ENCODE data around the gene CLEC7A. TPM values are rescaled to one million over a fixed set of nuclear protein-coding genes. Genes with fewer than 3 reads are reported as not detected.

Gene CLEC7A
- total and polyA plus RNA-seq, 7 experiments from 2014 or later = 1.5 to 121 (median 7.2) TPM; not detected in 3

DNA sequence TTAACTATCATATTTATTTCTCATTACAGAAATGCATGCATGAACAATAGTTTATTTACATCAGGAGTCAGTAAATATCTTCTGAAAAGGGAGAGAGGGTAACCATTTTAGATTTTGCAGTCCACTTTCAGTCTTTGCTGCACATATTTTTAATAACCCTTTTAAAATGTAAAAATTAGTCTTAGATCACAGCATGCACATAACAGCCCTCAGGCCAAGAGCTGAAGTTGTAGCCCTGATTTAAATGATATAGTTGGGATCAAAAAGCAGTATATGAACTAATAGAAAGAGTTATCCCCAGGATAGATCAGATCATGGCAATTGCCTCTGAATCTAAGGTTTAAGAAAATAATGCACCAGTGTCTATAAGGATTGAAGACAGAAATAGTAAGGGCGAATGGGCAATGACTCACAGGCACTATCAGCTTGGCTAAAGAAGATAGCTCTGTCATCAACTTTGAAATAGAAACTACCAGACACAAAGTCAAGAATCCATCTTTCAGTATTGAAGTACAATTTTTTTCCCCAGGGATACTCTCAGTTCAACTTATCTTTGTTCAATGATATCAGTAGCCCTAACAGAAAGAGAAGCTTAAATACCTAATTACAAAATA is 13.1 kb upstream of the CLEC7A start:
- POLR2A ChIA-PET = interaction anchor here (0.5 kb wide), 1 partner anchor 384 kb away, joined by 3 read pairs; no protein-coding TSS in a partner anchor
- intact Hi-C loops (cut with micrococcal nuclease) = loop anchor here in 1 of 2 donors (10.0 kb wide), 1 partner anchor 508 kb away; no protein-coding TSS in a partner anchor
- no peak for ATAC-seq
- no peak overlapping the region for H3K27ac Mint-ChIP-seq
- Histone ChIP-seq H3K27ac (ENCODE audit: low read depth, low read length) (no peak overlapping the region), H3K36me3 (ENCODE audit: control insufficient read depth in 2 of 3, insufficient read depth in 3 of 3, low read length in 3 of 3) (no peaks in the 10 kb centered on the region), H3K4me1 (ENCODE audit: control insufficient read depth in 2 of 2, insufficient read depth in 2 of 2, low read length in 2 of 2) (no peaks in the 10 kb centered on the region), H3K9me3 (ENCODE audit: control insufficient read depth in 2 of 3, low read length in 3 of 3) (no peaks in the 10 kb centered on the region), H3K4me3 (ENCODE audit: low read length) (no peak overlapping the region), H3K27me3 (ENCODE audit: control insufficient read depth in 2 of 2, insufficient read depth in 2 of 2, low read length in 2 of 2) (no peaks in the 10 kb centered on the region)
- no peak for DNase-seq
- peaks cover 0 to 5% (median 0%) of the 10 kb centered on the region in 11 donors for H3K9me3 Mint-ChIP-seq
- H3K4me1 Mint-ChIP-seq = peaks cover 0 to 3% (median 0%) of the 10 kb centered on the region in 7 donors
- CTCF ChIA-PET = interaction anchor here (0.6 to 2.0 kb wide), 5 partner anchors 10 to 814 kb away, joined by 3 to 7 read pairs (median 4); no protein-coding TSS in a partner anchor
- peaks cover 0 to 43% (median 0%) of the 10 kb centered on the region in 5 donors for H3K27me3 Mint-ChIP-seq
- no peak overlapping the region for H3K4me3 Mint-ChIP-seq
- H3K36me3 Mint-ChIP-seq = no peaks in the 10 kb centered on the region

- peak; percentile 72 for ATAC-seq
- Histone ChIP-seq H3K9me3 (ENCODE audit: control insufficient read depth in 2 of 3, low read length in 3 of 3) (no peaks in the 10 kb centered on the region), H3K36me3 (ENCODE audit: control insufficient read depth in 2 of 3, insufficient read depth in 3 of 3, low read length in 3 of 3) (no peaks in the 10 kb centered on the region), H3K4me1 (ENCODE audit: control insufficient read depth in 2 of 2, insufficient read depth in 2 of 2, low read length in 2 of 2) (no peaks in the 10 kb centered on the region), H3K27me3 (ENCODE audit: control insufficient read depth in 2 of 2, insufficient read depth in 2 of 2, low read length in 2 of 2) (no peaks in the 10 kb centered on the region), H3K4me3 (ENCODE audit: low read length) (no peak overlapping the region), H3K27ac (ENCODE audit: low read depth, low read length) (no peak overlapping the region)
- intact Hi-C loops (cut with micrococcal nuclease) = loop anchor here (1.0 to 10.0 kb wide), 9 partner anchors 106 to 506 kb away; no protein-coding TSS in a partner anchor
- Mint-ChIP-seq H3K27me3 (peaks cover 0 to 51% (median 0%) of the 10 kb centered on the region in 5 donors), H3K9me3 (peaks cover 0 to 3% (median 0%) of the 10 kb centered on the region in 11 donors), H3K4me1 (peaks cover 0 to 3% (median 0%) of the 10 kb centered on the region in 7 donors), H3K4me3 (no peak overlapping the region), H3K27ac (no peak overlapping the region), H3K36me3 (no peaks in the 10 kb centered on the region)
- ChIA-PET CTCF (interaction anchor here (0.5 to 3.8 kb wide), 14 partner anchors 9 to 469 kb away, joined by 3 to 36 read pairs (median 3); partner anchors contain the start of gene CLEC7A), POLR2A (no interaction called here)
- peak in 7 of 9 donors; percentile 26 to 66 (median 49) for DNase-seq
Measured at GRCh38 chr12:10140001-10140400, 10.0 kb upstream of the CLEC7A start.

DNA sequence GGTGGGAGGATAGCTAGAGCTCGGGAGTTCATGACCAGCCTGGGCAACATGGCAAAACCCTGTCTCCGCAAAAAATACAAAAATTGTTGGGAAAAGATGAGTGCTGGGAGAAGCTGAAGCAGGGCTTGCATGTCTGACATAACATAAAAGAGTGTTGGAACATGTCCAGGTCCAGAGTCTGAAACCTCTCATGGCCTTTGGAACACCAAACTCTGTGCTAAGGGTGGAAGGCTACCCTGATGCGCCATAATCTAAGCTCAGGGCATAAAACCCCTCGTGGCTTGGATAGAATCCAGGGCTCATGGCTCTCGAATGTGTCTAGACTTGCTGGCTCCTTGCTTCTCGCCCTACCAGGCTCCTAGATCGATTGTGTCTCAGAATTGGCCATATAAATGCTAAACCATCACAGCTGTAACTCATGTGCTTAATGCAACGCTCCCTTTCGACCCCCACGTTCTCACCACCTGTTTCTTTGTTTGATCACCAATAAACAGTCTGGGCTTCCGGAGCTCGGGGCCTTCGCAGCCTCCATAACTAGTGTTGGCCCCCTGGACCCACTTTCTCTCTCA is 6.7 kb upstream of the CLEC7A start:
- no peaks in the 10 kb centered on the region for H3K4me1 ChIP-seq (ENCODE audit: control insufficient read depth in 2 of 2, insufficient read depth in 2 of 2, low read length in 2 of 2)
- Mint-ChIP-seq H3K27ac (no peak overlapping the region), H3K36me3 (no peaks in the 10 kb centered on the region), H3K27me3 (peaks cover 0 to 37% (median 4%) of the 10 kb centered on the region in 5 donors), H3K4me3 (no peak overlapping the region), H3K9me3 (no peaks in the 10 kb centered on the region), H3K4me1 (peaks cover 0 to 3% (median 0%) of the 10 kb centered on the region in 7 donors)
- H3K9me3 ChIP-seq (ENCODE audit: control insufficient read depth in 2 of 3, low read length in 3 of 3) = no peaks in the 10 kb centered on the region
- H3K27me3 ChIP-seq (ENCODE audit: control insufficient read depth in 2 of 2, insufficient read depth in 2 of 2, low read length in 2 of 2) = no peaks in the 10 kb centered on the region
- ChIA-PET POLR2A (no interaction called here), CTCF (interaction anchor here (0.7 to 0.9 kb wide), 3 partner anchors 196 to 323 kb away, joined by 3 to 4 read pairs (median 3); no protein-coding TSS in a partner anchor)
- intact Hi-C loops (cut with micrococcal nuclease) = no loop called here
- H3K36me3 ChIP-seq (ENCODE audit: control insufficient read depth in 2 of 3, insufficient read depth in 3 of 3, low read length in 3 of 3) = no peaks in the 10 kb centered on the region
- ATAC-seq (no peak), DNase-seq (no peak)
- H3K27ac ChIP-seq (ENCODE audit: low read depth, low read length) = no peak overlapping the region
- no peak overlapping the region for H3K4me3 ChIP-seq (ENCODE audit: low read length)

- no peak for DNase-seq
- ChIA-PET POLR2A (no interaction called here), CTCF (interaction anchor here (1.2 to 1.5 kb wide), 2 partner anchors 18 to 384 kb away, joined by 4 to 6 read pairs; no protein-coding TSS in a partner anchor)
- no peak for ATAC-seq
- H3K4me3 Mint-ChIP-seq = no peak overlapping the region
- H3K36me3 Mint-ChIP-seq = no peaks in the 10 kb centered on the region
- intact Hi-C loops (cut with micrococcal nuclease) = no loop called here
- peaks cover 1 to 10% (median 4%) of the 10 kb centered on the region in 7 donors for H3K4me1 Mint-ChIP-seq
- no peaks in the 10 kb centered on the region for H3K27me3 ChIP-seq (ENCODE audit: control insufficient read depth in 2 of 2, insufficient read depth in 2 of 2, low read length in 2 of 2)
- peaks cover 0 to 40% (median 4%) of the 10 kb centered on the region in 5 donors for H3K27me3 Mint-ChIP-seq
- no peaks in the 10 kb centered on the region for H3K9me3 Mint-ChIP-seq
- peaks cover 0 to 2% of the 10 kb centered on the region in 2 donors for H3K4me1 ChIP-seq (ENCODE audit: control insufficient read depth in 2 of 2, insufficient read depth in 2 of 2, low read length in 2 of 2)
- H3K27ac ChIP-seq (ENCODE audit: low read depth, low read length) = no peak overlapping the region
- no peaks in the 10 kb centered on the region for H3K9me3 ChIP-seq (ENCODE audit: control insufficient read depth in 2 of 3, low read length in 3 of 3)
- H3K27ac Mint-ChIP-seq = no peak overlapping the region
- no peaks in the 10 kb centered on the region for H3K36me3 ChIP-seq (ENCODE audit: control insufficient read depth in 2 of 3, insufficient read depth in 3 of 3, low read length in 3 of 3)
- no peak overlapping the region for H3K4me3 ChIP-seq (ENCODE audit: low read length)
Measured at GRCh38 chr12:10135126-10135525, 5.1 kb upstream of the CLEC7A start.

- peaks cover 0 to 6% of the 10 kb centered on the region in 2 donors for H3K4me1 ChIP-seq (ENCODE audit: control insufficient read depth in 2 of 2, insufficient read depth in 2 of 2, low read length in 2 of 2)
- no peak for ATAC-seq
Measured at GRCh38 chr12:10132850-10133370, 2.9 kb upstream of the CLEC7A start.

DNA sequence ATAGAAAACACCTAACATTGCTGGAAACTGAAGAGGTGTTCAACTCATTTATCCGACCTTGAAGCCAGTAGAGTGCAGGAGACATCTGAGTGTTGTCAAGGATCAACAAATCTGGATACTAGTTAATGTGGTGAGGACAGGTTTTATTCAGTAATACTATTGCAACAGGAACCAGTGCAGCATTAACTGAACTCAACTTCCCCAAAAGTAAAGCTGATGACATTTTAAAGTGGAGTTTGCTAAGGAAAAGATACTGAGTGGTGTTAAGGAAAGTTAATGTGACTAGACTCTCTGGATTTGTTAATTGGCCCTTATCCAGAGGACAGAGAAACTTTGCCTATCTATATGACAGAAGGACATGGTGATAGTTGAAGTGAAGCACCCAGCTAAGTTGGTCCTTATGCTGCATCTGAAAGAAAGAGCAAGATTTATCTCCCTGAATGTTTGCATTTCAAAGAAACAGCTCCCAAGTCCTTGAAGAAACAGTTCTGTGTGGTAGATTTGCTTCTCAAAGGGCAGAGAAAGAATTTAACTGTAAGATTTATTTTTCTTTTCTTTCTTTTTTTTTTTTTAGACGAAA is 1.2 kb upstream of the CLEC7A start:
- Histone ChIP-seq H3K27ac (ENCODE audit: low read depth, low read length) (no peak overlapping the region), H3K4me3 (ENCODE audit: low read length) (no peak overlapping the region), H3K4me1 (ENCODE audit: control insufficient read depth in 2 of 2, insufficient read depth in 2 of 2, low read length in 2 of 2) (peaks cover 0 to 6% of the 10 kb centered on the region in 2 donors), H3K36me3 (ENCODE audit: control insufficient read depth in 2 of 3, insufficient read depth in 3 of 3, low read length in 3 of 3) (no peaks in the 10 kb centered on the region), H3K9me3 (ENCODE audit: control insufficient read depth in 2 of 3, low read length in 3 of 3) (no peaks in the 10 kb centered on the region), H3K27me3 (ENCODE audit: control insufficient read depth in 2 of 2, insufficient read depth in 2 of 2, low read length in 2 of 2) (no peaks in the 10 kb centered on the region)
- H3K4me3 Mint-ChIP-seq = no peak overlapping the region
- H3K4me1 Mint-ChIP-seq = peaks cover 4 to 19% (median 7%) of the 10 kb centered on the region in 7 donors
- DNase-seq (no peak), ATAC-seq (no peak)
- ChIA-PET CTCF (interaction anchor here (1.6 kb wide), 1 partner anchor 8 kb away, joined by 4 read pairs; no protein-coding TSS in a partner anchor), POLR2A (no interaction called here)
- H3K27ac Mint-ChIP-seq = no peak overlapping the region
- no peaks in the 10 kb centered on the region for H3K9me3 Mint-ChIP-seq
- intact Hi-C loops (cut with micrococcal nuclease) = no loop called here
- H3K27me3 Mint-ChIP-seq = peaks cover 0 to 52% (median 9%) of the 10 kb centered on the region in 5 donors
- H3K36me3 Mint-ChIP-seq = no peaks in the 10 kb centered on the region

More at GRCh38 chr12:10132850-10133370, 2.9 kb upstream of the CLEC7A start:
- H3K27ac ChIP-seq (ENCODE audit: low read depth, low read length) = no peak overlapping the region
- ChIA-PET POLR2A (no interaction called here), CTCF (no interaction called here)
- Mint-ChIP-seq H3K4me1 (peaks cover 0 to 19% (median 7%) of the 10 kb centered on the region in 7 donors), H3K36me3 (no peaks in the 10 kb centered on the region), H3K27ac (no peak overlapping the region), H3K27me3 (peaks cover 0 to 48% (median 0%) of the 10 kb centered on the region in 5 donors), H3K9me3 (no peaks in the 10 kb centered on the region), H3K4me3 (no peak overlapping the region)
- intact Hi-C loops (cut with micrococcal nuclease) = no loop called here
- H3K9me3 ChIP-seq (ENCODE audit: control insufficient read depth in 2 of 3, low read length in 3 of 3) = no peaks in the 10 kb centered on the region
- DNase-seq = no peak
- H3K27me3 ChIP-seq (ENCODE audit: control insufficient read depth in 2 of 2, insufficient read depth in 2 of 2, low read length in 2 of 2) = no peaks in the 10 kb centered on the region
- H3K36me3 ChIP-seq (ENCODE audit: control insufficient read depth in 2 of 3, insufficient read depth in 3 of 3, low read length in 3 of 3) = no peaks in the 10 kb centered on the region
- H3K4me3 ChIP-seq (ENCODE audit: low read length) = no peak overlapping the region
